ENCODE data around the gene KCNIP4.
"Not testable (repeated sequence)": the region's sequence is repeated elsewhere in the genome, so short reads cannot be mapped to it uniquely, and the experiment has no call there.

Gene KCNIP4

GRCh38 chr4:20831746-20832145 is 1116.8 kb downstream of the KCNIP4 start:
- no peak for DNase-seq

GRCh38 chr4:20829617-20830357 is 1118.8 kb downstream of the KCNIP4 start:
- no peak for DNase-seq

- DNase-seq, result no peak
Measured at GRCh38 chr4:20825505-20825904, 1123.1 kb downstream of the KCNIP4 start.

DNA sequence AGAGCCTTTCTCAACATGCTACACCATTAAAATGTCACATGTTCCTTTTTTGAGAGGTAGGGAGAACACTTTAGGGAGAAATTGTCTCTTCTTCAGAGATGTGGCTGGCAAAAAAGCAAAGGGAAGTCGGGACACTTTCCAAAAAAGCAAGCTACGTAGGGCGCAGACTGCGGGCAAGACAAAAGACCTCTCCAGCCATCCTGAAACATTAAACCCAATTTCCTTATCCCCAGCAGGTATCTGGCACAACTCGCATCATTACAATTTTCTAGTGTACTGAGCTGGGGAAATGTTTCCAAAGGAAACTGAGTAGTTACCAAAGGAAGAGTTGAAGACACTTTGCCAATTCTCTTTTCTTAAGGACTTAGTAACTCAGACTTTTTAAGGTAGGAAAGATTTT is 1132.3 kb downstream of the KCNIP4 start:
- DNase-seq, result no peak

DNA sequence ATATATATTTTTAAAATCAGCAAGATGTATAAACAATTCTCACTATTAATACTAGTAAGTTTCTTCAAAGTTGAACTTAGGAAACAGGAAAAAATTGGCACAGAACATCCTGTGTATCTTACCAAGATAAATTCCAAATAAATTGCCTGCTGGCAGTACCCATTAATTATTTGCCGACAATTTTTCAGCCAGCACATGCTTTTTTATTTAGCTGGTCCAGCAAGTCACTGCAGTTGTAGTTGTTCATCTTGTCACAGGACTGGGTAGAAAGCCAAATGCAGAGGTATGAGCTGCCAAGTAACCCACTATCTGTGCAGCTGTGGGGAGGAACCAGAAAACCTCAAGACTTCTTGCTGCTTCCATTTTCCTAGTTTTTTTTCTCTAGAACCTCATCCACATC is 1134.9 kb downstream of the KCNIP4 start:
- no peak for DNase-seq

DNA sequence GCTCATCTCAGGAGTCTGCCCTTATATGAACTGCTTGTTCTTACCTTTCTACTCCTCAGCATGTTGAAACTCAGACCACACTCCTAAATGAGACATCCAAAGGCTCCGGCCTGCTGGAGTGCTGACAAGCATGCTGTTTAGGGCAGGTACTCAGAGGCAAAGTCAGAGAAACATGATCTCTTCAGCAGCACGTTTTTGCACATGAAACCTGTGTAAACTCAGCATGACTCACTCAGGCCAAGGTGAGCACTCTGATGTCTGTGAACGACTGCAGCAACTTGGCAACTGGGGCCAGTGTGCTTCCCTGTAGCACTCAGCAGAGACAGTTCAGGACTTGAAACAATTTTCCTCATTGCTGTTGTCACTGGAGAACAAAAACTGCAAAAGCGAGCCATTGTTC is 1138.8 kb downstream of the KCNIP4 start:
- DNase-seq, result no peak

GRCh38 chr4:20805716-20806115 is 1142.9 kb downstream of the KCNIP4 start:
- DNase-seq, result no peak

GRCh38 chr4:20787940-20788665 is 1160.5 kb downstream of the KCNIP4 start:
- no peak for DNase-seq

DNA sequence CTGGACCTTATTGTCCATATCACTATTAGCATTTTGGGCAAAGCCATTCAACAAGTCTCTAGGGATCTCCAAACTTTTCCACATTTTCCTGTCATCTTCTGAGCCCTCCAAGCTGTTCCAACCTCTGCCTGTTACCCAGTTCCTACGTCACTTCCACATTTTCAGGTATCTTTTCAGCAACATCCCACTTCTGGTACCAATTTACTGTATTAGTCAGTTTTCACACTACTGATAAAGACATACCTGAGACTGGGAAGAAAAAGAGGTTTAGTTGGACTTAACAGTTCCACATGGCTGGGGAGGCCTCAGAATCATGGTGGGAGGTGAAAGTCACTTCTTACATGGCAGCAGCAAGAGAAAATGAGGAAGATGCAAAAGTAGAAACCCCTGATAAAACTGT is 1165.4 kb downstream of the KCNIP4 start:
- not testable (repeated sequence) for DNase-seq

GRCh38 chr4:20778896-20779295 is 1169.7 kb downstream of the KCNIP4 start:
- DNase-seq, result no peak

DNA sequence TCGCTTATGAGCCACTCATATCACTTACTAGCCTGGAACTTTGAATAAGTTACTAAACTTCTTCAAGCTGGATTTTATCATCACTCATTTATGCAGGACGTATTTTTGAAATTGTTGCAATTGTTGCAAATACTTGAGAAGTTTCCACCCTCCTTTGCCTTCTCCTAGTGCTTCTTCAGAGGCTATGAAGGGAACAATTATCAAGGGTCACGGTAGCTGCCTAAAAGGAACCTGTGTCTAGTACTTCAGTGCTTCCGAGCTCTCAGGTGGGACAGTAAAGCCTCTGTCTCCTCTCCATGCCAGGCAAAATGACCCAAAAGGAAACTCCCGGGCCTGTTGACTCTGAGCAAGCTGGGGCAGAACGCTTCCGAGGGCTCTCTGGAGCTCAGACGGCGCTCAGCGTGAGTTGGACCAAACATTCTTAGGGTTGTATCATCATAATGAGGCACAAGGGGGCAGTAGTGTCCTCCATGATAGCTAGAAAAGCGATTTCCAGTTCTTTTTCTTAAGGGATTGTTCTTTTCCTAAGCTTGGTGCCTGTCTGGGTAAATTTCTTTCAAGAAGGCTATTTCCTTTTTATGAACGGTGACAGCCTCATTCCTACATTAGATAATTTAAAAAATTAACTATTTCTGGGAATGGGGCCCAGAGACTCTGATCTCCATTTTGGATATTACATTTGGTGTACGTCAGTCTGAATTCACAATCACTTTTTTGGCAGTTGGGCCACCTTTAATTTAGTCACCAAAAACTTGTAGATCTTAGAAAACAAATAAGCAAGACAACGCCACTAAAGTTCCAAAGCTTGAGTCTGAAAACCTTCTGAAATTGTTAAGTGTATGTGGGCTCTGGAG is 1175.2 kb downstream of the KCNIP4 start:
- DNase-seq, result peak; percentile 7

DNA sequence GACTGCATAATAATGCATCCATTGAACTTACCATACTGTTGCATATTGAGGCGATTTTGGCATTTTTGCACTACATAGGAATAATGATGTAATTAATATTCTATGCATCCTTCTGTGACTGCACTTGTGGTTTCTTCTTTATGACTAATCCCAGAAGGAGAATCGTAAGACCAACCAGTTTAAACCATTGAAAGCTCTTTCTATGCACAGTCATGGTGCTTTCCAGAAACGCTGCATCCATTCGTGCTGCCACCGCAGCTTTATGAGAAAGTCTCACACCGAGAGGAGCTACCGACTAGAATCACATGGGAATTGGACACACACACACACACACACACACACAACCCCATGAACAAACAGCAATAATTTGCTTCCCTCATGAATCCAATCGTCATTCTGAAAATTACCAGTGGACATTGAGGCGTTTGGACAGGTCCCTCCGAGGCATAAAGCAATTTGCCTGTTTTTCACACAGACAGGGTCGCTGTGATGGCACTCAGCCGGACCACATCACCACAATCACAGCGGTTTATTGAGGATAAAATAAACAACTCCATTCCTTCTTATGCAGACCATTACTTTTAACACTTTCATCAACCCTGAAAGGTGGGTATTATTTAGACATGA is 1184.1 kb downstream of the KCNIP4 start:
- DNase-seq, result no peak

- DNase-seq, result no peak
Measured at GRCh38 chr4:20761826-20762225, 1186.7 kb downstream of the KCNIP4 start.

DNA sequence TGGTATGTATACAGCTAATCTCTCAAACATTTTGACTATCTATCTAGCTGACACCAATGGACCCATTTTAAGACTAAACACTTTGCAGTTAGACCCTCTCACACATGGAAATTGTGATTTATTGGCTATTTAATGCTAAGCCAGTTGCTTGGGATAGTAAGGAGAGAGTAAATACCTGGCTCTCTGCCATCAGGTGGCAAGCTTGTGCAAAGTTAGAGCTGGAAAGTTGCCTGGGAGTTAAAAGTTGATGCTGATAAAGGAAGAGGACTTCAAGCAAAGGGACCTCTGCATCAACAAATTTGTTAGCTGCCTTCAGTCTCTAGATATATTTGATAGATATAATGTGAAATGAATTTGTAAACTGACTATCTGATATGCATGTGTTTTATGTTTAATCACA is 1187.2 kb downstream of the KCNIP4 start:
- DNase-seq, result no peak

DNA sequence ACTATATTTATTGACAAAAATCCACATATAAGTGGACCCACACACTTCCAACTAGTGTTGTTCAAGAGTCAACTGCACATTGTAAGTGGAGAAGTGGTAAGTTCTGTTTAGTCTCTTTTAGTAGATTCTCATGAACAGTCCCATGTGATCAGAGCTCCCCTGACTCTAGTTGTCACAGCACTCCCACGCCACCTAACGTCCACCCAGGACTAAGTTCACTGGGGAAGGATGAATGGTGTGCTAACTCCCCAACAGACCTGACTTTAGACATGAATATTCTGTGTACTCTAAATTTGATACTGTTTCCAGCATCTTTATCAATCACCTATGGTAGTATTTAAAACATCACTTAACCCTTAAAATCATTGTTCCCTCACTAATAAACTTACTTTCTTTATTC is 1188.5 kb downstream of the KCNIP4 start:
- DNase-seq, result no peak

GRCh38 chr4:20754036-20754435 is 1194.5 kb downstream of the KCNIP4 start:
- DNase-seq, result no peak

DNA sequence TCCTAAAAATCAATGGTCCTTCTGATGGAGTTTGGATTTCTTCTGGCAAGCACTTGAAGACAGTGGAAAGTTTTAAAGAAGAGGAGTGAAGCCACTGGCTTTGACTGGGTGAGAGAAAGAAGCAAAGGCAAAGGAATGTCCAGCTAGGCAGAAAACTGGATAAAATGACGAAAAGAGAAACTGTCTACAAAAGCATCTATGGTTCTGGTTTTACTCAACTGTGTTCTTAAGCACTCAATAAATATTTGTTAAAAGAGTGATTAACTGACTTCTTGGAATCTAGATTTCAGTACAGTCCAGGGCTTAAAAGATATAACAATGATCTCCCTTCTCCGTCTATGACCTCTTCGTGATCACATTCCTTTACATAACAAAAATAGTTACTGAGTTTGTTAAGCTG is 1195.9 kb downstream of the KCNIP4 start:
- DNase-seq, result no peak

DNA sequence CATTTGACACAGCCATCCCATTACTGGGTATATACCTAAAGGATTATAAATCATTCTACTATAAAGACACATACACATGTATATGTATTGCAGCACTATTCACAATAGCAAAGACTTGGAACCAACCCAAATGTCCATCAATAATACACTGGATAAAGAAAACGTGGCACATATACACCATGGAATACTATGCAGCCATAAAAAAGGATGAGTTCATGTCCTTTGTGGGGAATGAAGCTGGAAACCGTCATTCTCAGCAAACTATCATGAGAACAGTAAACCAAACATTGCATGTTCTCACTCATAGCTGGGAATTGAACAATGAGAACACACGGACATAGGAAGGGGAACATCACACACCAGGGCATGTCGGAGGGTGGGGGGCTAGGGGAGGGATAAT is 1202.6 kb downstream of the KCNIP4 start:
- DNase-seq, result not testable (repeated sequence)

DNA sequence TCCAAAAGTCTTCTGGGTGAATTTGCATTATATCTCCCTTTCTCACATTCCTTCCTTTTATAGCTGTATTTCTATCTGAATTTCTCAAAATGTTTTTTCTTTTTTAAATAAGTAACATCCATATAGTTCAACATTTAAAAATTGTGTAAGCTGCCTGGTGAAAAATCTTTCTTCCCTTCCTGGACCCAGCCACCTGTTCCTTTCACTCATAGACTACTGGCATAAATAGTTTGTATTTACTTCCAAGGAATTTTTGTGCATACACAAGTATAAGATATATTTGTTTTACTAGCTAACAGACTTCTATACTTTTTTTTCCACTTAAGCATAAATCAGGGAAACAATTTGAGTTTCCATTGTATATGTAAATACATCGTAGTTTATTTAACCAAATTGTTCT is 1212.6 kb downstream of the KCNIP4 start:
- DNase-seq, result no peak

- DNase-seq, result no peak
Measured at GRCh38 chr4:20724915-20725314, 1223.7 kb downstream of the KCNIP4 start.

- no peak for DNase-seq
Measured at GRCh38 chr4:20723463-20723862, 1225.1 kb downstream of the KCNIP4 start.

GRCh38 chr4:20723019-20723418 is 1225.6 kb downstream of the KCNIP4 start:
- no peak for DNase-seq

- no peak for DNase-seq
Measured at GRCh38 chr4:20711335-20711734, 1237.2 kb downstream of the KCNIP4 start.

All from T-helper 9 cell (primary cell).